Chondrocyte (in vitro differentiated cells): ENCODE data around the gene CLK2. TPM values are rescaled to one million over a fixed set of nuclear protein-coding genes. Genes with fewer than 3 reads are reported as not detected.
A peak's percentile ranks its signal among the peaks of the same experiment; 100 is the strongest.

ENCODE experiments used
- DNase-seq: peaks from one replicate; pipeline ENCODE4 v3.0.0; 2021; ENCODE audit warnings: mixed read lengths, low spot score
- H3K27ac Mint-ChIP-seq: one replicate; pipeline ENCODE4 v1.8.0; 2021; ENCODE audit warnings: mild to moderate bottlenecking, moderate library complexity, mixed read lengths; ENCODE audit not compliant: unreplicated experiment
- H3K27me3 Mint-ChIP-seq: 2 replicates; pipeline ENCODE4 v1.8.0; 2021; ENCODE audit warnings: low read depth, mixed read lengths
- H3K36me3 Mint-ChIP-seq: 2 replicates; pipeline ENCODE4 v1.8.0; 2021; ENCODE audit warnings: low read depth, mixed read lengths
- H3K4me1 Mint-ChIP-seq: 2 replicates; pipeline ENCODE4 v1.8.0; 2021; ENCODE audit warnings: low read depth, mild to moderate bottlenecking, mixed read lengths
- H3K4me3 Mint-ChIP-seq: one replicate; pipeline ENCODE4 v1.8.0; 2021; ENCODE audit warnings: mild to moderate bottlenecking, moderate library complexity, mixed read lengths; ENCODE audit not compliant: unreplicated experiment
- H3K9me3 Mint-ChIP-seq: 2 replicates; pipeline ENCODE4 v1.8.0; 2021; ENCODE audit warnings: low read depth, mixed read lengths
- CTCF ChIP-seq: fragments of 200-600 bp; sonication (generic); IDR thresholded peaks from 2 replicates; pipeline ENCODE4 v1.5.0; 2021; ENCODE audit warnings: antibody characterized with exemption, mild to moderate bottlenecking, moderate library complexity
- total RNA-seq: library from RNA; stranded (reverse); gene quantifications from 3 replicates; pipeline ENCODE4 v1.2.1, GENCODE V29; 2021

The CLK2 gene
- total RNA-seq, 1 donor from 2014 or later, result 36.7 TPM

GRCh38 chr1:155272466-155273342 is 600 bp downstream of the CLK2 start:
- peak; percentile 26 for DNase-seq
- H3K27me3 Mint-ChIP-seq, result no peaks in the 10 kb centered on the region
- H3K36me3 Mint-ChIP-seq, result peaks cover 15% of the 10 kb centered on the region
- H3K9me3 Mint-ChIP-seq, result no peaks in the 10 kb centered on the region
- peaks cover 33% of the 10 kb centered on the region for H3K4me1 Mint-ChIP-seq
- no peak for TF ChIP-seq CTCF
- H3K27ac Mint-ChIP-seq, result peak overlapping the region; percentile 97
- H3K4me3 Mint-ChIP-seq, result peak overlapping the region; percentile 96

GRCh38 chr1:155269381-155269780 is 3.9 kb downstream of the CLK2 start:
- Mint-ChIP-seq H3K4me3 (no peak overlapping the region), H3K36me3 (peaks cover 34% of the 10 kb centered on the region), H3K27ac (no peak overlapping the region)

GRCh38 chr1:155268630-155269029 is 4.7 kb downstream of the CLK2 start:
- H3K4me1 Mint-ChIP-seq, result peaks cover 23% of the 10 kb centered on the region
- H3K27me3 Mint-ChIP-seq, result no peaks in the 10 kb centered on the region
- no peak for TF ChIP-seq CTCF
- no peak overlapping the region for H3K27ac Mint-ChIP-seq
- no peak overlapping the region for H3K4me3 Mint-ChIP-seq
- no peaks in the 10 kb centered on the region for H3K9me3 Mint-ChIP-seq
- H3K36me3 Mint-ChIP-seq, result peaks cover 35% of the 10 kb centered on the region
- DNase-seq, result no peak

More at GRCh38 chr1:155269381-155269780, 3.9 kb downstream of the CLK2 start:
- H3K4me1 Mint-ChIP-seq, result peaks cover 26% of the 10 kb centered on the region
- TF ChIP-seq CTCF, result no peak
- DNase-seq, result no peak
- H3K27me3 Mint-ChIP-seq, result no peaks in the 10 kb centered on the region
- no peaks in the 10 kb centered on the region for H3K9me3 Mint-ChIP-seq

- H3K36me3 Mint-ChIP-seq, result peaks cover 37% of the 10 kb centered on the region
Observed at GRCh38 chr1:155267373-155267772, 5.9 kb downstream of the CLK2 start.

GRCh38 chr1:155266553-155266952 is 6.8 kb downstream of the CLK2 start:
- no peak for DNase-seq
- Mint-ChIP-seq H3K4me3 (no peak overlapping the region), H3K36me3 (peaks cover 37% of the 10 kb centered on the region), H3K27ac (peak overlapping the region; percentile 6), H3K9me3 (no peaks in the 10 kb centered on the region), H3K4me1 (peaks cover 19% of the 10 kb centered on the region), H3K27me3 (no peaks in the 10 kb centered on the region)
- TF ChIP-seq CTCF, result no peak

More at GRCh38 chr1:155267373-155267772, 5.9 kb downstream of the CLK2 start:
- H3K4me1 Mint-ChIP-seq, result peaks cover 21% of the 10 kb centered on the region
- no peak for TF ChIP-seq CTCF
- no peak for DNase-seq
- H3K27me3 Mint-ChIP-seq, result no peaks in the 10 kb centered on the region
- H3K9me3 Mint-ChIP-seq, result no peaks in the 10 kb centered on the region
- no peak overlapping the region for H3K4me3 Mint-ChIP-seq
- H3K27ac Mint-ChIP-seq, result peak overlapping the region; percentile 53
